GM11168 (cell line): ENCODE measurements around the gene FAM131B.
"Not testable (repeated sequence)": the region's sequence is repeated elsewhere in the genome, so short reads cannot be mapped to it uniquely, and the experiment has no call there.

Experiments
- in situ Hi-C: fragments of 300-500 bp; cut with MboI; formaldehyde crosslinking; loops from one replicate; pipeline ENCODE4 v1.12.0; 2022; ENCODE audit warnings: low sequenced_read_pairs; ENCODE audit not compliant: unreplicated experiment

The FAM131B gene

GRCh38 chr7:143362131-143363015 lies at the start of gene FAM131B:
Gene FAM131B, minus strand, starts transcription at chr7:143362713. Its CDS starts 110 bp downstream, at chr7:143362603.
- in situ Hi-C loops: no loop called here

DNA sequence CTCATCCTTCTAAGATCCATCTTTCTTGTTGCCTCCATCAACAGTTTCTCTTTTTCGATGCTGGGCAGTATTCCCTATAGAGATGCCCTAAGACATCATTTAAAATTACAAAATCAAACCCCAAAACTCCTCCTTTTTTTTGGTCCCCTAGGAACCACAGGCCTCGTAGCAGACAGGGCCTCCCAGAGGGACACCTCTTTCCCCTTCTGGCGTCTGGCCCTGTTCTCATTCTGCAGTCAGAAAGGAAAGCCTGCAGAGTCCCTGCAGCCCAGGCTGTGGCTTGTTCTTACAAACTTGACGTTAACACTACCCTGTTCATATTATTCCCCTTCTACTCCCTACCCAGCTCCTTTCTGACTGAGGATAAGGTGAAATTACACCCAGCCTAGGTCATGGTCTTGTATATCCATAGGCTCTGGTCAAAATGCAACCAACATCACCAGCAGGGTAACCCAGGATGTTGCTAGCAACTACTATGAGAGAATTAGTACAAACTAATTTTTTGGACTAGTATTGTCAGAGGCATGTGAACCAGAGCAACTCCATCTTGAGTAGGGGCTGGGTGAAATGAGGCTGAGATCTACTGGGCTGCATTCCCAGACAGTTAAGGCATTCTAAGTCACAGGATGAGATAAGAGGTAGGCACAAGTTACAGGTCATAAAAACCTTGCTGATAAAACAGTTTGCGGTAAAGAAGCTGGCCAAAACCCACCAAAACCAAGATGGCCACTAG lies 49.6 kb upstream of the FAM131B start:
- in situ Hi-C loops: no loop called here

DNA sequence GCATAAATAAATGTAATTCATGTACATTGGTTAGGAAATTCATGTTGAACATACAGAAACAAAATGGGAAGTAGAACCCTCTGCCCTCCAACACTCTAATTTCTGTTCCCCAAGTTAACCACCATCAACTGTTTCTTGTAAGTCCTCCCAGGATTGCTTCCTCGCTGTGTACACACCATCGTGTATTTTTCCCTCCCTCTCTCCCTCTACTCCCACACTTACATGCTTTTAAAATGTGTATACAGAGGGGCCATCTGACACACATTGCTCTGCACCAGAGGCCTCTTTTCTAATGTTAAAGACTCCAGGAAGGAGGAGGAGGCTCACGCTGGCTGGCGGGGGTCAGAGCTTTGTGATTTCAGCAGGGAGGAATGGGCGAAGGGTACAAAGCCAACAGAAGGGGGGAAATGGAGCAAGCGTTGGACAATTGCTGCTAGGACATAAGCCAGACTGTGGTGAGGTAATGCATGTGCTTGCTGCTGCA lies 48.0 kb upstream of the FAM131B start:
- in situ Hi-C loops: no loop called here

- in situ Hi-C loops: no loop called here
Observed at GRCh38 chr7:143408686-143409561, 46.4 kb upstream of the FAM131B start, which contains the start of gene EPHA1. Gene EPHA1, minus strand, starts transcription at chr7:143408856. Its CDS starts 51 bp downstream, at chr7:143408805.

GRCh38 chr7:143408252-143408685 lies 45.8 kb upstream of the FAM131B start:
- in situ Hi-C loops: no loop called here

- in situ Hi-C loops: no loop called here
Observed at GRCh38 chr7:143407287-143408251, 45.1 kb upstream of the FAM131B start.

DNA sequence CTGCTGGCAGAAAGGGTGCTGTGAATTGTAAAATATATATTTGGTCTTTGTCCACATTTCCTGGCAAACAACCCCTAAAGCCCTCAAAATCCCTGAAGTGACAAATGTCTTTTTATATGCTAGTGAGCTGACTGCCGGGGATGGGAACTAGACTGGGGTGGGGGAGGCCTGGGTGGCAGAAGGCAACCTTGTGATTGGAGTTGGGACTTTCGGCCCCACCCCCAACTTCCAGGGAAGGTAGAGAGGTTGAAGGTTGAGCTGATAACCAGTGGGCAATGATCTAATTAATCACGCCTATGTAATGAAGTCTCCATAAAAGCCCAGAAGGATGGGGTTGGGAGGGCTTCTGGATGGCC lies 43.5 kb upstream of the FAM131B start:
- in situ Hi-C loops: no loop called here

GRCh38 chr7:143405173-143406001 lies 42.9 kb upstream of the FAM131B start:
- in situ Hi-C loops: no loop called here

DNA sequence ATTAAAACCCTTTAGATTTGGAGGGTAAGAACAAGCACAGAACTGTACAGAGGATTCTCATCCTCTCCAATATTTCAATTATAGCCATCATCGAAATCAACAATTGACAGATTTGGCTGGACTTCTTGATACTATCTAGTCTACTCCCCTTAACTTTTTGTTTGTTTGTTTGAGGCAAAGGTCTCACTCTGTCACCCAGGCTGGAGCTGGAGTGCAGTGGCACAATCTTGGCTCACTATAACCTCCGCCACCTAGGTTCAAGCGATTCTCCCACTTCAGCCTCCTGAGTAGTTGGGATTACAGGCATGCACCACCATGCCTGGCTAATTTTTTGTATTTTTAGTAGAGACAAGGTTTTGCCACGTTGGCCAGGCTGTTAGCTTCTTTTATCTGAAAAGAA lies 39.7 kb upstream of the FAM131B start:
- in situ Hi-C loops: not testable (repeated sequence)

DNA sequence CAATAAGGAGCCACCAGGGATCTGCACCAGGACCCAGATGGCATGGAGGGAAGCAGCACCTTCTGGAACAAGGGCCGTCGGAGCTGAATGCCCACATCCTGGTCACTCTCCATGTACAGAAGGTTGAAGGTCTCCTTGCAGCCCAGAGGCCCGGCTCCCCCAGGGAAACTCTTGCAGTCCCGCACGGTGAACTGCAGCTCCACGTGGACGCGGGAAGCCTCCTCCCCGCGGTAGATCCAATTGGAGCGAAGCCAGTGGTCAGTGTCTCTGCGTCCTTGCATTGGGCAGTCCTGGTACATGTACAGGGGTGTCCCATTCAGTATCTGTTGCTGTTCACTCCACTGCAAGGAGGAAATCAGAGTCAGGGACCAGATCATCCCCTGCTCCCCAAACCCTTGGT lies 38.8 kb upstream of the FAM131B start:
- in situ Hi-C loops: no loop called here

DNA sequence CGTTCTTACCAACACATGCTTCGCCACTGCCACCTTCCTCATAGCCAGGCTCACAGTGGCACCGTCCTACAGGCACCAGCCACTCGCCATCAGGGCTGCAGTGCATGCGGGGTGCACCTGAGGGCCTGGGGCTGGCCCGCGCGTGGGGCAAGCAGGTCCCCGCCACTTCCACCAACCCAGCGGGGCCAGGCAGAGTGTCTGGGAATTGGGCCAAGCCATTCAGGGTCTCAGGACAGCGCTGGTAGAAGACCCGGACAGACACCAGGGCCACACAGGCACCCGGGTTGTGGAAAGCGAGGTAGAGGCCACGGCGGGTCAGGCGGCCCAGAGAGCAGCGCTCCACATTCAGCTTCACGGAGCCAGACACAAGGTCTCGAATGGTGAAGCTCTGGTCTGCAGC lies 37.1 kb upstream of the FAM131B start:
- in situ Hi-C loops: no loop called here

DNA sequence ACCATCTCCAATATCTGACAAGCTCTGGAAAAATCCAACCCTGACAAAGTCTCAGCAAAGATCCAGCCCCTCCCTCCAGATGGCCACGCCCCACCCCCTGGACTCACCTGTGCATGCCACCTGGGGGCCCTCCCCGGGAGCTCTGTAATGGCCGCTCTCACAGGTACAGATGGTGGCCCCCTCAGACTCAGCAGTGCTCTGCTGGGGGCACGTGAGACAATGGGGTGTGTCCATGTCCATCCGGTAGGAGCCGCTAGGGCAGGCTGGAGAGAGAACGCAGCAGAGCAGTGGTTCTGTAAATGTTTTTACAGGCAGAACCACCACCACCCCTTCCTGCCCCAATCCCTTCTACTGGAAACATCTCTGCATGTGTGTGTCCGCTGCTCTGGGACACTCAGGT lies 36.6 kb upstream of the FAM131B start:
- in situ Hi-C loops: no loop called here

GRCh38 chr7:143398616-143399015 lies 36.1 kb upstream of the FAM131B start:
- in situ Hi-C loops: no loop called here

DNA sequence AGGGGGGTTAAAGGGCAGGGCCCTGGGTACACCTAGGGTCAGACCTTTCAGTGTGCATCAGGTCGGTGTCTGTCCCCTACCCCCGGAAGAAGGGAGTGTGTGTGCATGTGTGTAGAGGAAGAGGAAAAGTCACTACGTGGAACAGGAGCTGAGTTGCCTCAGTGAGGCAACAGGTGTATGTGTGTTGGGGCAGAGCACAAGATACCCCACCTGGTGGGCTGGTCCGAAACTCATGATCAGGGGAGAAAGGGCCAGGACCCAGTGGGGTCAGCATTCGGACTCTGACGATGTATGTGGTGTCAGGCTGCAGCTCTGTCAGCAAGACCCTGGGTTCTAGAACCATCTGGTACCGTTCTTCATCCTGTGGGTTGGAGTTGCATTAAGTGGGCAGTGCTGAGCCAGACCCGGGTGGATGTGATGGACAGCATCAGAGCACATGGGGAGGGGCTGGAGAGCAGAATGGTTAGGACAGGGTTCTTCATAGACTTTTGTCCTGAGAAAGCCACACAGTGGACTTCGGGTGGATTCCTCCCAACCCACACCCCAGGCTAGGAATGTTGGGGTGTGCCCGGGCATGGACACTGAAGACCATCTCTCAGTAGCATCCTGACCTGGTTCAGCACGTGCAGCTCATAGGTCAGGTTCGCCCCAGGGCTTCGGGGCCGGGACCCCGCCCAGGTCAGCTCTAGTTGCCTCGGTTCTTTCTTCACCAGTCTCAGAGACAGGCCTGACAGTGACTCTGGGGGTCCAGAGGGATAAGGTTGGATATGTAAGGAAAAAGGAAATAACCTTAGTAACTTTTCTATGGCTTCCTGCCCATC lies 35.4 kb upstream of the FAM131B start:
- in situ Hi-C loops: no loop called here

DNA sequence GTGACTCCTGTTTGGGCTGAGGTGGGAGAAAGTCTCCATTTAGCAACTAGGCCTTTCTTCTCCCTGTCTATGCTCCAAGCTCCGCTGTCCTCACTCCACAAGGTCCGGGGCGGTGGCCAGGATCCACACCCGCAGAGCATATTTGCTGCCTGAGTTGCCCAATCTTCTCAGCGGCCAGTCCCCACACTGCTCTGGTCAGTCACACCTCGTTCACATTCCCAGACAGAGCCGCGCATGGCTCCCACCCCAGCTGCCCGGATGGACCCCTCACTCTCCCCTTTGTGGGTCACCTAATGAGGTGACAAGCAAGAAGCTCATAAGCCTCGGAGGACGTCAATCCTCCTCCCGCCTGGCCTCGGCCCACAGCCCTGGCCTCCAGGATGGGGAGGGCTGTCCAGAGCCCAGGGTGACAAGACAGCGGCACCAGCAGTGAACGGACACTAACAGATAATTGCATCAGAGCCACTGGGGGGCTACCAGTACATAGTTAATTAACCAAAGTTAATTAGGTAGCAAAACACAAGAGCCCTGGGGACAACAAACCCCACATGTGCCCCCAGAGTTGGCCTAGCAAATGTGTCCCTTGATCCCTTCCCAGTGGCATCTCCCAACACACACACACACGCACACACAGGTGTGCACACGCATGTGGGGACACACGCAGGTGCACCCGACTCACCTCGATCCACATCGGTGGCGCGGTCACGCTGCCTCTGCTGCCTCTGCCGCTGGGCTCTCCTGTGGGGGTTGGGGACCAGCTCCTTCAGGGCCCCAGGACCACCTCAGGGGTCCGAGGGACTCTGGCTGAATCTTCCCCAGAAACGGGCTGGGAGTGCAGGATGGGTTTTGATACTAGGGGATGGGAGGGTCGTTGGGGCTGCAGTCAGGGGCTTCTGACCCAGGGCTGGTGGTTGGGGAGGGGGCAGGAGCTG lies 34.4 kb upstream of the FAM131B start:
- in situ Hi-C loops: no loop called here

- in situ Hi-C loops: no loop called here
Observed at GRCh38 chr7:143396182-143396581, 33.7 kb upstream of the FAM131B start.
